HEK293 (cell line): Measurements from ENCODE around the gene CCDC85A.

Source experiments
- CTCF ChIA-PET: fragments of 350-600 bp; formaldehyde crosslinking; extraction: SDS; loops from one replicate; lab custom pipeline; 2021; ENCODE audit warnings: antibody characterized with exemption; lab: Yijun Ruan, JAX
- POLR2A ChIA-PET: fragments of 300-600 bp; formaldehyde crosslinking; extraction: SDS; loops from one replicate; lab custom pipeline; 2020; ENCODE audit warnings: antibody characterized with exemption, inconsistent platforms; lab: Yijun Ruan, JAX
- H3K27ac ChIP-seq: fragments of 200-500 bp; sonication (Bioruptor generic); 2 replicates; pipeline ENCODE4 v1.5.1; 2014; ENCODE audit warnings: low read depth, low read length, control low read depth, inconsistent platforms; ENCODE audit errors: extremely low read depth
- H3K36me3 ChIP-seq, 2 experiments: fragments of 200-500 bp in 1 of 2; sonication (Bioruptor generic) in 1 of 2; 1 replicate in 1 of 2; 2 replicates in 1 of 2; pipeline ENCODE4 v1.5.1; 2014 to 2017; ENCODE audit warnings: inconsistent platforms in 2 of 2, low read length in 2 of 2; ENCODE audit not compliant: control insufficient read depth in 2 of 2, insufficient read depth in 1 of 2
- H3K4me1 ChIP-seq: fragments of 200-500 bp; sonication (Bioruptor generic); 2 replicates; pipeline ENCODE4 v1.5.1; 2014; ENCODE audit warnings: mild to moderate bottlenecking, low read length, inconsistent platforms; ENCODE audit not compliant: control insufficient read depth, insufficient read depth
- H3K4me3 ChIP-seq: 2 replicates; pipeline ENCODE4 v1.5.1; 2011; ENCODE audit warnings: low read depth, mild to moderate bottlenecking, control low read depth, low read length, moderate library complexity
- H3K9me3 ChIP-seq: fragments of 200-500 bp; sonication (Bioruptor generic); 2 replicates; pipeline ENCODE4 v1.5.1; 2014; ENCODE audit warnings: low read depth, low read length, inconsistent platforms; ENCODE audit not compliant: control insufficient read depth, insufficient read depth
- GLI2 ChIP-seq: fragments of 450-650 bp; formaldehyde crosslinking; IDR thresholded peaks from 2 replicates; pipeline ENCODE4; 2017; ENCODE audit warnings: missing biosample characterization, missing genetic modification characterization, low read depth, borderline replicate concordance
- KLF16 ChIP-seq: fragments of 450-650 bp; formaldehyde crosslinking; IDR thresholded peaks from 2 replicates; pipeline ENCODE4 v1.5.1; 2017; ENCODE audit warnings: missing biosample characterization, missing genetic modification characterization
- KLF8 ChIP-seq: fragments of 450-650 bp; formaldehyde crosslinking; IDR thresholded peaks from 2 replicates; pipeline ENCODE4 v1.5.1; 2016; ENCODE audit warnings: missing biosample characterization, missing genetic modification characterization
- OVOL3 ChIP-seq: fragments of 450-650 bp; formaldehyde crosslinking; IDR thresholded peaks from 2 replicates; pipeline ENCODE4 v1.5.1; 2016; ENCODE audit warnings: missing biosample characterization, missing genetic modification characterization
- PRDM1 ChIP-seq: fragments of 450-650 bp; formaldehyde crosslinking; IDR thresholded peaks from 2 replicates; pipeline ENCODE4; 2016; ENCODE audit warnings: missing biosample characterization, missing genetic modification characterization
- YY1 ChIP-seq: fragments of 450-650 bp; formaldehyde crosslinking; IDR thresholded peaks from 2 replicates; pipeline ENCODE4 v1.5.1; 2018; ENCODE audit warnings: missing biosample characterization, missing genetic modification characterization
- ZBTB1 ChIP-seq: fragments of 450-650 bp; formaldehyde crosslinking; IDR thresholded peaks from 2 replicates; pipeline ENCODE4 v1.5.1; 2016; ENCODE audit warnings: missing biosample characterization, missing genetic modification characterization
- ZBTB20 ChIP-seq: fragments of 450-650 bp; formaldehyde crosslinking; IDR thresholded peaks from 2 replicates; pipeline ENCODE4 v1.5.1; 2016; ENCODE audit warnings: missing biosample characterization, missing genetic modification characterization
- ZFP41 ChIP-seq: fragments of 450-650 bp; formaldehyde crosslinking; IDR thresholded peaks from 2 replicates; pipeline ENCODE4 v1.5.1; 2016; ENCODE audit warnings: missing biosample characterization, missing genetic modification characterization, borderline replicate concordance
- ZNF140 ChIP-seq: fragments of 450-650 bp; formaldehyde crosslinking; IDR thresholded peaks from 2 replicates; pipeline ENCODE4 v1.5.1; 2016; ENCODE audit warnings: missing biosample characterization, missing genetic modification characterization
- ZNF223 ChIP-seq: fragments of 450-650 bp; formaldehyde crosslinking; IDR thresholded peaks from 2 replicates; pipeline ENCODE4 v1.5.1; 2016; ENCODE audit warnings: missing biosample characterization, missing genetic modification characterization
- ZNF239 ChIP-seq: fragments of 450-650 bp; formaldehyde crosslinking; IDR thresholded peaks from 2 replicates; pipeline ENCODE4 v1.5.1; 2016; ENCODE audit warnings: missing biosample characterization, missing genetic modification characterization
- ZNF433 ChIP-seq: fragments of 450-650 bp; formaldehyde crosslinking; IDR thresholded peaks from 2 replicates; pipeline ENCODE4 v1.5.1; 2016; ENCODE audit warnings: missing biosample characterization, missing genetic modification characterization, low read depth
- ZNF530 ChIP-seq: fragments of 450-650 bp; formaldehyde crosslinking; IDR thresholded peaks from 2 replicates; pipeline ENCODE4 v1.5.1; 2016; ENCODE audit warnings: low read depth, missing biosample characterization, missing genetic modification characterization
- ZNF544 ChIP-seq: fragments of 450-650 bp; formaldehyde crosslinking; IDR thresholded peaks from 2 replicates; pipeline ENCODE4 v1.5.0; 2017; ENCODE audit warnings: missing biosample characterization, missing genetic modification characterization
- ZNF658 ChIP-seq: fragments of 450-650 bp; formaldehyde crosslinking; IDR thresholded peaks from 2 replicates; pipeline ENCODE4; 2016; ENCODE audit warnings: missing biosample characterization, missing genetic modification characterization
- ZNF701 ChIP-seq: fragments of 450-650 bp; formaldehyde crosslinking; IDR thresholded peaks from 2 replicates; pipeline ENCODE4 v1.5.1; 2016; ENCODE audit warnings: missing biosample characterization, missing genetic modification characterization
- ZNF768 ChIP-seq: fragments of 450-650 bp; formaldehyde crosslinking; IDR thresholded peaks from 2 replicates; pipeline ENCODE4 v1.5.1; 2018; ENCODE audit warnings: missing biosample characterization, mild to moderate bottlenecking, missing genetic modification characterization
- ZNF830 ChIP-seq: fragments of 450-650 bp; IDR thresholded peaks from 2 replicates; pipeline ENCODE4 v1.5.0; 2018; ENCODE audit warnings: missing biosample characterization, missing genetic modification characterization, low read depth, mild to moderate bottlenecking, moderate library complexity
- TF ChIP-seq, protein P1 (sequence below): fragments of 450-650 bp; formaldehyde crosslinking; IDR thresholded peaks from 2 replicates; pipeline ENCODE4 v1.5.1; 2016; ENCODE audit warnings: missing biosample characterization, missing genetic modification characterization
- TF ChIP-seq, protein P2 (sequence below): fragments of 450-650 bp; formaldehyde crosslinking; IDR thresholded peaks from 2 replicates; pipeline ENCODE4 v1.5.1; 2016; ENCODE audit warnings: missing biosample characterization, missing genetic modification characterization
- TF ChIP-seq, protein P3 (sequence below): IDR thresholded peaks from 2 replicates; pipeline ENCODE4 v1.6.1; 2011; ENCODE audit warnings: mild to moderate bottlenecking, low read depth, low read length, borderline replicate concordance

The CCDC85A gene

DNA sequence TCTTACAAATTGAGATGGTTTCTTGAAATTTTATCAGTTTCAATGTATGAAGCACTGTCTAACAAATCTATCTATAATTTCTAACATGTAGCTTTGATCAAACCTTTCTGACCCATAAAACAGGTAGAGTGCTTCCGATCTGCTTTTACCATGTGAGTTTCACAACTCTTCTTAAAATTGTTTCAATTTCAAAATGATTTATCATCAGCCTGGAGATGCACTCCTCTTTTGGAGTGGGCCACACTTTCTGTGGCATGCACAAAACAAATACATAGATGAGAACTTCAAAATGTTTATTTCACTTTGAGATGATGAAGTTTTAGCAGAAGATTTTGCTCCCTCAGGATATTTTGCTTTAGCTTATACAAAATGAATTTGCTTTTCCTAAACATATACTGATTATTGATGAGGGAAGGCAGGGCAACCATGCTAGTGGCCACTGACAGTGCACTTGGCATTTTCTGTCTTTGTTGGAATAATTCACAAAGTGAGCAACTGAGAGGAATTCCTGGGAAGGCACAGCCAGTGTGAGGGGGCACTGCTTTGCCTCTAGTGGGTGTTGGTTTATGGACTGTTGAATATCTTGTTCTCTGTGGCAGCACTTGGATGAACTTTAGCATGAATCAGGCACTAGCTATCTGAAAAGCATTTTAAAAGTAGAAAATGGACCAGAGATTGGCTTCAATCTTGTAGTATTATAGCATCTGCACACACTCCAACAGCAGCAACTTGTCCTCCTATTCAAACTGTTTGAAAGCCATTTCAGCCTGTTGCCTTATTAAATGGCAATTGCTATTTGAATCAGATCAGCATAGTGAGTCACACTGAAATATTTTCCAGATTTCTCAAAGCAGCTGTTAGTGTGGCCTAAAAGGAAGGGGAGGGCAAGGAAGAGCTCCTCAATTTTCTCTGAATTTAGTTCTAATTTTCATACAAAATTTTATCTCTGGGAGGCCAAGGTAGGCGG lies 193.2 kb downstream of the CCDC85A start:
- CTCF ChIA-PET: no interaction called here
- no peaks in the 10 kb centered on the region for H3K9me3 ChIP-seq
- H3K36me3 ChIP-seq: no peaks in the 10 kb centered on the region
- TF ChIP-seq ZFP41 (tag by site-specific recombination): no peak
- TF ChIP-seq ZNF140 (tag by site-specific recombination): no peak
- TF ChIP-seq PRDM1 (tag by site-specific recombination): no peak
- no peak for TF ChIP-seq ZNF701 (tag by site-specific recombination)
- TF ChIP-seq, protein P1, sequence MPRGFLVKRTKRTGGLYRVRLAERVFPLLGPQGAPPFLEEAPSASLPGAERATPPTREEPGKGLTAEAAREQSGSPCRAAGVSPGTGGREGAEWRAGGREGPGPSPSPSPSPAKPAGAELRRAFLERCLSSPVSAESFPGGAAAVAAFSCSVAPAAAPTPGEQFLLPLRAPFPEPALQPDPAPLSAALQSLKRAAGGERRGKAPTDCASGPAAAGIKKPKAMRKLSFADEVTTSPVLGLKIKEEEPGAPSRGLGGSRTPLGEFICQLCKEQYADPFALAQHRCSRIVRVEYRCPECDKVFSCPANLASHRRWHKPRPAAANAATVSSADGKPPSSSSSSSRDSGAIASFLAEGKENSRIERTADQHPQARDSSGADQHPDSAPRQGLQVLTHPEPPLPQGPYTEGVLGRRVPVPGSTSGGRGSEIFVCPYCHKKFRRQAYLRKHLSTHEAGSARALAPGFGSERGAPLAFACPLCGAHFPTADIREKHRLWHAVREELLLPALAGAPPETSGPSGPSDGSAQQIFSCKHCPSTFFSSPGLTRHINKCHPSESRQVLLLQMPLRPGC (tag by site-specific recombination): no peak
- no peak for TF ChIP-seq ZNF433
- no peak for TF ChIP-seq ZNF830 (tag by site-specific recombination)
- TF ChIP-seq GLI2: no peak
- no peak for TF ChIP-seq ZNF544
- no peak for TF ChIP-seq KLF16 (tag by site-specific recombination)
- TF ChIP-seq ZNF223 (tag by site-specific recombination): no peak
- H3K4me3 ChIP-seq: no peak overlapping the region
- H3K4me1 ChIP-seq: no peaks in the 10 kb centered on the region
- POLR2A ChIA-PET: no interaction called here
- no peak overlapping the region for H3K27ac ChIP-seq

DNA sequence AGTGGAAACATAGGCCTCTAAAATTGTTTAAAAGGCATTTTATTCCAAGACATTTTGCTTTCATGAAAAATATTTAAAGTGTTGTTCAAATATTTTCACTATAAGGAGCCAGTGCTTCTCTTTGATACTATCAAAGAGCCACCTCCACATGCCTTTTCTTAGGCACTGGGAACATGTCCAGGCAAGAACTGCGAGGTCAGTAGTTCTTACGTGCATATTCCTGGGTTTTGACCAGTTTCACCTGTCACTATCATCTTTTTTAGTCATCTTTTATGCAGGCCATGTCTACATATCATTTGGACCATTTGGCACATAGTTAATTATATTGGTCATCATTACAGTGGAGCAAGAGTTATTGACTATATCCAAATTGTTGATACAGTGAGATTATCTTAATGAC lies 195.3 kb downstream of the CCDC85A start:
- no peak overlapping the region for H3K27ac ChIP-seq
- no peaks in the 10 kb centered on the region for H3K9me3 ChIP-seq
- no peaks in the 10 kb centered on the region for H3K36me3 ChIP-seq
- POLR2A ChIA-PET: no interaction called here
- TF ChIP-seq, protein P2, sequence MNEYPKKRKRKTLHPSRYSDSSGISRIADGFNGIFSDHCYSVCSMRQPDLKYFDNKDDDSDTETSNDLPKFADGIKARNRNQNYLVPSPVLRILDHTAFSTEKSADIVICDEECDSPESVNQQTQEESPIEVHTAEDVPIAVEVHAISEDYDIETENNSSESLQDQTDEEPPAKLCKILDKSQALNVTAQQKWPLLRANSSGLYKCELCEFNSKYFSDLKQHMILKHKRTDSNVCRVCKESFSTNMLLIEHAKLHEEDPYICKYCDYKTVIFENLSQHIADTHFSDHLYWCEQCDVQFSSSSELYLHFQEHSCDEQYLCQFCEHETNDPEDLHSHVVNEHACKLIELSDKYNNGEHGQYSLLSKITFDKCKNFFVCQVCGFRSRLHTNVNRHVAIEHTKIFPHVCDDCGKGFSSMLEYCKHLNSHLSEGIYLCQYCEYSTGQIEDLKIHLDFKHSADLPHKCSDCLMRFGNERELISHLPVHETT: no peak
- TF ChIP-seq YY1 (tag by site-specific recombination) (no peak), ZNF658 (tag by site-specific recombination) (no peak), GLI2 (no peak), ZBTB1 (tag by site-specific recombination) (no peak), ZNF239 (tag by site-specific recombination) (no peak), ZBTB20 (tag by site-specific recombination) (no peak), OVOL3 (tag by site-specific recombination) (no peak), ZNF768 (tag by site-specific recombination) (no peak), KLF8 (no peak), ZNF530 (tag by site-specific recombination) (no peak)
- TF ChIP-seq, protein P3, sequence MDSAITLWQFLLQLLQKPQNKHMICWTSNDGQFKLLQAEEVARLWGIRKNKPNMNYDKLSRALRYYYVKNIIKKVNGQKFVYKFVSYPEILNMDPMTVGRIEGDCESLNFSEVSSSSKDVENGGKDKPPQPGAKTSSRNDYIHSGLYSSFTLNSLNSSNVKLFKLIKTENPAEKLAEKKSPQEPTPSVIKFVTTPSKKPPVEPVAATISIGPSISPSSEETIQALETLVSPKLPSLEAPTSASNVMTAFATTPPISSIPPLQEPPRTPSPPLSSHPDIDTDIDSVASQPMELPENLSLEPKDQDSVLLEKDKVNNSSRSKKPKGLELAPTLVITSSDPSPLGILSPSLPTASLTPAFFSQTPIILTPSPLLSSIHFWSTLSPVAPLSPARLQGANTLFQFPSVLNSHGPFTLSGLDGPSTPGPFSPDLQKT: no peak
- TF ChIP-seq, all 188 proteins: peak for 0
- no peaks in the 10 kb centered on the region for H3K4me1 ChIP-seq
- CTCF ChIA-PET: no interaction called here
- no peak overlapping the region for H3K4me3 ChIP-seq
